Measurements from ENCODE around the gene DGKB. TPM values are rescaled to one million over a fixed set of nuclear protein-coding genes. Genes with fewer than 3 reads are reported as not detected.

The DGKB gene
- polyA plus RNA-seq, 1 donor from 2014 or later, result not detected

DNA sequence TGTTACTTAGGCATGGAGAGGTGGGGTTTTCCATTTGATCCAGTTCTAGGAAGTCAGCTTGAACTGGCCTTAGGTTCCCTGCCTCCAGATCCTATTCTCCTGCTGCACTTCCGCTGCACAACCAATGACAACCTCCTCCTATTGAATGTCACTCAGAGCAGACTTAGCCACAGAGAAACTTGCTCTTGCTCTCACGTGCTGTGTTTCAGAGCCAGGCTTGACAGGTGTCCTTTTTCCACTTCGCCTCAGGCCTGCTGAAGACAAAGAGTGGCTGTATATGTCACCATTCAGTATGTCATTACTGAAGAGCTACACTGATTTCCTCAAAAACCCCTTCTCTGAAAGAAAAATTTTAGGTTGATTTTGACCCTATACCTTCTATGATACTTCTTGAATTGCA lies 797.7 kb downstream of the DGKB start:
- Mint-ChIP-seq H3K9me3 (peaks cover 0 to 5% (median 2%) of the 10 kb centered on the region in 3 donors), H3K27me3 (no peaks in the 10 kb centered on the region)

DNA sequence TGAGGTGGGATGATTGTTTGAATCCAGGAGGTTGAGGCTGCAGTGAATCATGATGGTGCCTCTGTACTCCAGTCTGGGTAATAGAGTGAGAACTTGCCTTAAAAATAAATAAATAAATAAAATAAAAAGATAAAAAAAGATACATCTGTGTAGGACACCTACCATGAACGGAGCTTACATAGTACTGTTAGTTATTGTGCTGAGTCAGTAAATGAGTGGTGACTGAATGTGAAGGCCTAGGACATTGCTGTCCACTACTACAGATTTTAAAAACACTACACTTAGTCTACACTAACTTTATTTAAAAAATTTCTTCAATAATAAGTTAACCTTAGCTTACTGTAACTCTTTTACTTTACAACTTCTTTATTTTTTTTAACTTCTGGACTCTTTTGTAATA lies 806.4 kb downstream of the DGKB start:
- Mint-ChIP-seq H3K36me3 (no peaks in the 10 kb centered on the region), H3K4me3 (no peak overlapping the region), H3K9me3 (peaks cover 0 to 9% (median 0%) of the 10 kb centered on the region in 3 donors)

More for the DNA sequence above, 797.7 kb downstream of the DGKB start:
- Mint-ChIP-seq H3K36me3 (no peaks in the 10 kb centered on the region), H3K4me1 (no peaks in the 10 kb centered on the region), H3K4me3 (no peak overlapping the region), H3K27ac (no peak overlapping the region)

GRCh38 chr7:14095233-14095950 lies 807.2 kb downstream of the DGKB start:
- H3K4me3 Mint-ChIP-seq, result no peak overlapping the region
- H3K4me1 Mint-ChIP-seq, result no peaks in the 10 kb centered on the region
- no peaks in the 10 kb centered on the region for H3K36me3 Mint-ChIP-seq
- no peaks in the 10 kb centered on the region for H3K27me3 Mint-ChIP-seq
- peaks cover 0 to 9% (median 0%) of the 10 kb centered on the region in 3 donors for H3K9me3 Mint-ChIP-seq
- no peak overlapping the region for H3K27ac Mint-ChIP-seq

More for the DNA sequence above, 806.4 kb downstream of the DGKB start:
- H3K27me3 Mint-ChIP-seq, result no peaks in the 10 kb centered on the region
- no peaks in the 10 kb centered on the region for H3K4me1 Mint-ChIP-seq
- no peak overlapping the region for H3K27ac Mint-ChIP-seq
